Measurements from ENCODE around the gene NFIC.

NFIC gene

GRCh38 chr19:3493651-3494050 is 127.3 kb downstream of the NFIC start:
- no peak overlapping the region for H3K9ac ChIP-seq (ENCODE audit: low read length)
- H3K9me3 ChIP-seq (ENCODE audit: control insufficient read depth, insufficient read depth, low read depth, low read length): no peaks in the 10 kb centered on the region
- H3K27ac ChIP-seq (ENCODE audit: low read depth, low read length): no peak overlapping the region
- peaks cover 4% of the 10 kb centered on the region; the same call in 1 of the 2 replicates for H3K4me1 ChIP-seq (ENCODE audit: control insufficient read depth, insufficient read depth, low read length)
- peaks cover 44% of the 10 kb centered on the region for H3K36me3 ChIP-seq (ENCODE audit: control insufficient read depth, insufficient read depth, low read length)
- H3K27me3 ChIP-seq (ENCODE audit: control insufficient read depth, insufficient read depth, low read length): no peaks in the 10 kb centered on the region
- no peak overlapping the region for H3K4me3 ChIP-seq (ENCODE audit: low read depth, low read length)

DNA sequence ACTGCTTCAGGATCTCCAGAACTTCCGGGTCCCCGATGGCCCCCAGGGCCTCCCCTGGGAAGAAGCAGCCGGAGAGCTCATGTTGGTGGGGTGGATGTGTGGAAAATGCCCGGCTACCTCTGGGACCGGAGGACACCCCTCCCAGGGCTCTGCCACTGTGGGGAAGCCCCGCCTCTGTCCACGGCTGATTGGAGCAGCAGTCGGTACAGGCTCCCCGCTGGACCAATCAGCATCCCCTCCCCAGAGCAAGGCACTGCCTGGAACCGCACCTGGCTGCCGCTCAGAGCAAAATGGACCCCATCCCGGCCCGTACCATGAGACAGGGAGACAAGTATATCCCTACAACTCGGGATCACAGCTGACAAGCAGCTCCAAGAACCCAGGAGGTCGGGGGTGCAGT is 127.7 kb downstream of the NFIC start:
- no peak overlapping the region for H3K27ac ChIP-seq (ENCODE audit: low read depth, low read length)
- H3K36me3 ChIP-seq (ENCODE audit: control insufficient read depth, insufficient read depth, low read length): peaks cover 44% of the 10 kb centered on the region
- H3K9me3 ChIP-seq (ENCODE audit: control insufficient read depth, insufficient read depth, low read depth, low read length): no peaks in the 10 kb centered on the region
- H3K4me3 ChIP-seq (ENCODE audit: low read depth, low read length): no peak overlapping the region
- no peak overlapping the region for H3K9ac ChIP-seq (ENCODE audit: low read length)
- no peaks in the 10 kb centered on the region for H3K27me3 ChIP-seq (ENCODE audit: control insufficient read depth, insufficient read depth, low read length)
- peaks cover 4% of the 10 kb centered on the region; the same call in 1 of the 2 replicates for H3K4me1 ChIP-seq (ENCODE audit: control insufficient read depth, insufficient read depth, low read length)

DNA sequence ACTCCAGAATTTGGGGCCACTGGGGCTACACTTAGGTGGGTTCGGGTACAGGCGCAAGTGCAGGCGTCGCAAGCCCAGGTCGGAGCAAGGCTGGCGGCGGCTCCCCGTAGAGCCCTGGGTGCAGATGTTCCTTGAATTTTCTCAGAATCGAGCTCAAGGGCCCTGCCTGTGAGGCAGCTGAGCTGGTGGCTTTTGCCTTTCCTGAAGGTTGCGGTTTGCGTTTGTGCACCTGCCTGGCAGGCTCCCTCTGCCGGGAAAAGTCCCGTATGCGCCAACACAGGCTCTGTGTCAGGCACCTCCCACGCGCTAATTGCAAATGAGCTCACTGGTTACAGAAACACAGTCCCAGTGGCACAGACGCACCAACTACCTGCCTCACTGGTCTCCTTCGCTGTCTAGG is 128.2 kb downstream of the NFIC start:
- Histone ChIP-seq H3K4me3 (ENCODE audit: low read depth, low read length) (no peak overlapping the region), H3K9ac (ENCODE audit: low read length) (no peak overlapping the region), H3K9me3 (ENCODE audit: control insufficient read depth, insufficient read depth, low read depth, low read length) (no peaks in the 10 kb centered on the region), H3K36me3 (ENCODE audit: control insufficient read depth, insufficient read depth, low read length) (peaks cover 44% of the 10 kb centered on the region), H3K4me1 (ENCODE audit: control insufficient read depth, insufficient read depth, low read length) (peaks cover 4% of the 10 kb centered on the region; the same call in 1 of the 2 replicates), H3K27me3 (ENCODE audit: control insufficient read depth, insufficient read depth, low read length) (no peaks in the 10 kb centered on the region), H3K27ac (ENCODE audit: low read depth, low read length) (no peak overlapping the region)

GRCh38 chr19:3496392-3497273 is 130.2 kb downstream of the NFIC start:
- Histone ChIP-seq H3K9me3 (ENCODE audit: control insufficient read depth, insufficient read depth, low read depth, low read length) (no peaks in the 10 kb centered on the region), H3K4me1 (ENCODE audit: control insufficient read depth, insufficient read depth, low read length) (peaks cover 7% of the 10 kb centered on the region; the same call in 1 of the 2 replicates), H3K4me3 (ENCODE audit: low read depth, low read length) (no peak overlapping the region), H3K9ac (ENCODE audit: low read length) (no peak overlapping the region), H3K27me3 (ENCODE audit: control insufficient read depth, insufficient read depth, low read length) (no peaks in the 10 kb centered on the region), H3K36me3 (ENCODE audit: control insufficient read depth, insufficient read depth, low read length) (peaks cover 42% of the 10 kb centered on the region), H3K27ac (ENCODE audit: low read depth, low read length) (no peak overlapping the region)

- H3K36me3 ChIP-seq (ENCODE audit: control insufficient read depth, insufficient read depth, low read length): peaks cover 33% of the 10 kb centered on the region
Observed at GRCh38 chr19:3497757-3498520, 131.6 kb downstream of the NFIC start.

GRCh38 chr19:3499738-3500428 is 133.5 kb downstream of the NFIC start:
- Histone ChIP-seq H3K27ac (ENCODE audit: low read depth, low read length) (peak overlapping the region; percentile 97), H3K27me3 (ENCODE audit: control insufficient read depth, insufficient read depth, low read length) (no peaks in the 10 kb centered on the region), H3K9me3 (ENCODE audit: control insufficient read depth, insufficient read depth, low read depth, low read length) (no peaks in the 10 kb centered on the region), H3K9ac (ENCODE audit: low read length) (peak overlapping the region; percentile 94), H3K4me3 (ENCODE audit: low read depth, low read length) (peak overlapping the region; percentile 63), H3K4me1 (ENCODE audit: control insufficient read depth, insufficient read depth, low read length) (0 out of 2 replicates have a peak, but pooled peaks cover 3% of the 10 kb centered on the region), H3K36me3 (ENCODE audit: control insufficient read depth, insufficient read depth, low read length) (peaks cover 22% of the 10 kb centered on the region)

More at GRCh38 chr19:3497757-3498520, 131.6 kb downstream of the NFIC start:
- H3K4me3 ChIP-seq (ENCODE audit: low read depth, low read length): no peak overlapping the region
- no peaks in the 10 kb centered on the region for H3K27me3 ChIP-seq (ENCODE audit: control insufficient read depth, insufficient read depth, low read length)
- 0 out of 2 replicates have a peak, but pooled peaks cover 3% of the 10 kb centered on the region for H3K4me1 ChIP-seq (ENCODE audit: control insufficient read depth, insufficient read depth, low read length)
- no peaks in the 10 kb centered on the region for H3K9me3 ChIP-seq (ENCODE audit: control insufficient read depth, insufficient read depth, low read depth, low read length)
- no peak overlapping the region for H3K9ac ChIP-seq (ENCODE audit: low read length)
- H3K27ac ChIP-seq (ENCODE audit: low read depth, low read length): no peak overlapping the region

GRCh38 chr19:3500429-3501101 is 134.2 kb downstream of the NFIC start, which contains the start of gene DOHH:
Gene DOHH, minus strand, starts transcription at chr19:3500674. Its CDS starts 3,860 bp downstream, at chr19:3496814.
- Histone ChIP-seq H3K36me3 (ENCODE audit: control insufficient read depth, insufficient read depth, low read length) (peaks cover 16% of the 10 kb centered on the region), H3K9me3 (ENCODE audit: control insufficient read depth, insufficient read depth, low read depth, low read length) (no peaks in the 10 kb centered on the region), H3K4me1 (ENCODE audit: control insufficient read depth, insufficient read depth, low read length) (0 out of 2 replicates have a peak, but pooled peaks cover 5% of the 10 kb centered on the region), H3K27ac (ENCODE audit: low read depth, low read length) (peak within 1 kb of the TSS; percentile 97), H3K4me3 (ENCODE audit: low read depth, low read length) (peak within 1 kb of the TSS; percentile 63), H3K9ac (ENCODE audit: low read length) (peak within 1 kb of the TSS; percentile 94), H3K27me3 (ENCODE audit: control insufficient read depth, insufficient read depth, low read length) (no peaks in the 10 kb centered on the region)

GRCh38 chr19:3501780-3502179 is 135.4 kb downstream of the NFIC start:
- Histone ChIP-seq H3K9ac (ENCODE audit: low read length) (no peak overlapping the region), H3K9me3 (ENCODE audit: control insufficient read depth, insufficient read depth, low read depth, low read length) (no peaks in the 10 kb centered on the region), H3K4me3 (ENCODE audit: low read depth, low read length) (no peak overlapping the region), H3K36me3 (ENCODE audit: control insufficient read depth, insufficient read depth, low read length) (0 out of 2 replicates have a peak, but pooled peaks cover 5% of the 10 kb centered on the region), H3K27me3 (ENCODE audit: control insufficient read depth, insufficient read depth, low read length) (no peaks in the 10 kb centered on the region), H3K4me1 (ENCODE audit: control insufficient read depth, insufficient read depth, low read length) (0 out of 2 replicates have a peak, but pooled peaks cover 5% of the 10 kb centered on the region), H3K27ac (ENCODE audit: low read depth, low read length) (no peak overlapping the region)

- Histone ChIP-seq H3K27me3 (ENCODE audit: control insufficient read depth, insufficient read depth, low read length) (no peaks in the 10 kb centered on the region), H3K9ac (ENCODE audit: low read length) (no peak overlapping the region), H3K27ac (ENCODE audit: low read depth, low read length) (no peak overlapping the region), H3K4me1 (ENCODE audit: control insufficient read depth, insufficient read depth, low read length) (peaks cover 5% of the 10 kb centered on the region; the same call in 1 of the 2 replicates), H3K4me3 (ENCODE audit: low read depth, low read length) (no peak overlapping the region), H3K36me3 (ENCODE audit: control insufficient read depth, insufficient read depth, low read length) (no peaks in the 10 kb centered on the region), H3K9me3 (ENCODE audit: control insufficient read depth, insufficient read depth, low read depth, low read length) (no peaks in the 10 kb centered on the region)
Observed at GRCh38 chr19:3503036-3503572, 136.7 kb downstream of the NFIC start.

DNA sequence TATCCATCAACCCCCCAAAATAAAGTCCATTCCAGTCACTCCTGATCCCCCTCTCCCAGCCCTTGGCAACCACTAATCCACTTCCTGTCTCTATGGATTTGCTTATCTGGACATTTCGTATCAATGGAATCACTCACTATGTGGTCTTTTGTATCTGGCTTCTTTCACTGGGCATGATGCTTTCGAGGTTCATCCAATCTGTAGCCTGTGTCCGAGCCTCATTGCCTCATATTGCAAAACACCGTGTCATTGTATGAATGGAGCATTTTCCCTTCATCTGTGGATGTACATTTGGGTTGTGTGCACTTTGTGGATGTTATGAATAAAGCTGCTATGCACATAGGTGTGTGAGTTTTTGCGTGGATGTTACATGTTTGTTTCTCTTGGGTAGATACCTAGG is 138.4 kb downstream of the NFIC start:
- Histone ChIP-seq H3K9me3 (ENCODE audit: control insufficient read depth, insufficient read depth, low read depth, low read length) (no peaks in the 10 kb centered on the region), H3K36me3 (ENCODE audit: control insufficient read depth, insufficient read depth, low read length) (peaks cover 10% of the 10 kb centered on the region), H3K9ac (ENCODE audit: low read length) (no peak overlapping the region), H3K4me1 (ENCODE audit: control insufficient read depth, insufficient read depth, low read length) (peaks cover 4% of the 10 kb centered on the region; the same call in 1 of the 2 replicates), H3K27ac (ENCODE audit: low read depth, low read length) (no peak overlapping the region), H3K4me3 (ENCODE audit: low read depth, low read length) (no peak overlapping the region), H3K27me3 (ENCODE audit: control insufficient read depth, insufficient read depth, low read length) (no peaks in the 10 kb centered on the region)

Data from HUES6 (cell line).